NB4 (cell line): ENCODE measurements around the gene ADH1C.

Experiments
- CTCF ChIP-seq: IDR thresholded peaks from one replicate; pipeline ENCODE4 v1.5.1; 2012; ENCODE audit warnings: low read depth, low read length
- MYC ChIP-seq: IDR thresholded peaks from 2 replicates; pipeline ENCODE4 v1.6.1; 2011; ENCODE audit warnings: low read depth, low read length
- POLR2A ChIP-seq: IDR thresholded peaks from 2 replicates; pipeline ENCODE4 v1.6.1; 2011; ENCODE audit warnings: mild to moderate bottlenecking; ENCODE audit not compliant: insufficient read length; ENCODE audit errors: extremely low read depth
- TF ChIP-seq, protein P1 (sequence below): IDR thresholded peaks from 2 replicates; pipeline ENCODE4 v1.6.1; 2011; ENCODE audit warnings: low read depth, low read length

DNA sequence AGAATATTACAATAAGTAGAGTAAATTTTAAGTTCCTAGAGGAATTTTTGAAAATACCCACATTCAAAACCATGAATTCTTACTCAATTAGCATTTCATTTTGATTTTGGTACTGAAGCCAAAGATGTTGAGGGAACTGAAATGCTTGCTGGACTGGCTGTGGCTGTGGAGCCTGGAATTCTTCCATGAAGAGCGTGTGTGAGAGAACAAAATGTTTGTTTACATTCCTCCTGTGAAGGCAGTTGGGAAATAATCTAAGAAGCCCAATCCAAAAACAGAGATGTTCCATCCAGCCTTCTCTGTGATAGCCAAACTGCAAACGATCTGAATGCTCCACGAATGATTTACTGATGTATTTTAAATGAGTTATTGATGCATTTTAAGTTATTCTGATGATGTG, 27.6 kb downstream of the ADH1C start:
- TF ChIP-seq POLR2A (no peak), CTCF (no peak), MYC (no peak)
- TF ChIP-seq, protein P1, sequence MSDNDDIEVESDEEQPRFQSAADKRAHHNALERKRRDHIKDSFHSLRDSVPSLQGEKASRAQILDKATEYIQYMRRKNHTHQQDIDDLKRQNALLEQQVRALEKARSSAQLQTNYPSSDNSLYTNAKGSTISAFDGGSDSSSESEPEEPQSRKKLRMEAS: no peak
